HepG2 (cell line): ENCODE results near the gene SYNGAP1. TPM values are rescaled to one million over a fixed set of nuclear protein-coding genes. Genes with fewer than 3 reads are reported as not detected.

Experiments
- AGO1 ChIP-seq: fragments of 200-400 bp; formaldehyde crosslinking; IDR thresholded peaks from 2 replicates; pipeline ENCODE4 v1.6.1; 2017; ENCODE audit warnings: mild to moderate bottlenecking, low read depth, low read length, moderate library complexity; ENCODE audit not compliant: poor library complexity, severe bottlenecking
- CSRNP2 ChIP-seq: sonication (generic); formaldehyde crosslinking; conservative IDR thresholded peaks from 2 replicates; pipeline ENCODE4 v1.8.0; 2022; ENCODE audit warnings: low read depth, missing genetic modification reagents
- HMG20A ChIP-seq: IDR thresholded peaks from 2 replicates; pipeline ENCODE4 v1.6.1; 2016; ENCODE audit warnings: borderline replicate concordance
- KAT7 ChIP-seq: IDR thresholded peaks from 2 replicates; pipeline ENCODE4 v1.6.1; 2018; ENCODE audit warnings: borderline replicate concordance, missing compliant biosample characterization
- MAFK ChIP-seq, 2 experiments: IDR thresholded peaks in 1 of 2; conservative IDR thresholded peaks in 1 of 2; 2 replicates each; pipeline ENCODE4 v1.6.1; 2011; ENCODE audit warnings: improper control_type of control experiment in 2 of 2, low read length in 2 of 2
- MLX ChIP-seq: IDR thresholded peaks from 2 replicates; pipeline ENCODE4 v1.6.1; 2016
- MTA1 ChIP-seq: sonication (generic); formaldehyde crosslinking; IDR thresholded peaks from 2 replicates; pipeline ENCODE4 v1.4.0; 2020; ENCODE audit warnings: missing genetic modification reagents, mild to moderate bottlenecking, borderline replicate concordance
- MXD4 ChIP-seq: IDR thresholded peaks from 2 replicates; pipeline ENCODE4 v1.6.1; 2016; ENCODE audit warnings: mild to moderate bottlenecking, missing biosample characterization, missing genetic modification reagents
- POLR2AphosphoS2 ChIP-seq: IDR thresholded peaks from 2 replicates; pipeline ENCODE4 v1.6.1; 2011; ENCODE audit warnings: low read depth, low read length, improper control_type of control experiment
- RBFOX2 ChIP-seq: fragments of 200-400 bp; formaldehyde crosslinking; IDR thresholded peaks from 2 replicates; pipeline ENCODE4 v1.6.1; 2017; ENCODE audit warnings: low read depth, mild to moderate bottlenecking, low read length
- RFX1 ChIP-seq: fragments of 450-650 bp; IDR thresholded peaks from 2 replicates; pipeline ENCODE4 v1.6.1; 2017
- RFXANK ChIP-seq: IDR thresholded peaks from 2 replicates; pipeline ENCODE4 v1.6.1; 2016
- STAG1 ChIP-seq: sonication (generic); formaldehyde crosslinking; IDR thresholded peaks from 2 replicates; pipeline ENCODE4 v1.4.0; 2020; ENCODE audit warnings: missing genetic modification reagents
- ZFAT ChIP-seq: sonication (generic); formaldehyde crosslinking; conservative IDR thresholded peaks from 2 replicates; pipeline ENCODE4 v1.8.1; 2023; ENCODE audit warnings: missing genetic modification reagents, inconsistent platforms
- ZKSCAN1 ChIP-seq: fragments of 150-350 bp; IDR thresholded peaks from 2 replicates; pipeline ENCODE4 v1.6.1; 2014; ENCODE audit warnings: low read length
- ZNF138 ChIP-seq: sonication (generic); formaldehyde crosslinking; IDR thresholded peaks from 2 replicates; pipeline ENCODE4 v1.5.0; 2020; ENCODE audit warnings: mild to moderate bottlenecking, low read depth, missing genetic modification reagents
- ZNF160 ChIP-seq: sonication (generic); formaldehyde crosslinking; IDR thresholded peaks from 2 replicates; pipeline ENCODE4 v1.8.0; 2022; ENCODE audit warnings: mild to moderate bottlenecking, inconsistent platforms, missing genetic modification reagents
- ZNF530 ChIP-seq: sonication (generic); formaldehyde crosslinking; IDR thresholded peaks from 2 replicates; pipeline ENCODE4 v1.5.0; 2020; ENCODE audit warnings: low read depth, mild to moderate bottlenecking, missing genetic modification reagents
- ZNF569 ChIP-seq: sonication (generic); formaldehyde crosslinking; IDR thresholded peaks from 2 replicates; pipeline ENCODE4 v1.5.0; 2020; ENCODE audit warnings: mild to moderate bottlenecking, missing genetic modification reagents, moderate library complexity, borderline replicate concordance
- ZNF580 ChIP-seq: IDR thresholded peaks from 2 replicates; pipeline ENCODE4 v1.6.1; 2016; ENCODE audit warnings: low read depth, borderline replicate concordance
- ZSCAN25 ChIP-seq: sonication (generic); formaldehyde crosslinking; IDR thresholded peaks from 2 replicates; pipeline ENCODE4 v1.8.0; 2022; ENCODE audit warnings: mild to moderate bottlenecking, missing genetic modification reagents
- polyA plus RNA-seq, 8 experiments: library from polyadenylated mRNA; depleted of rRNA in 3 of 8; stranded (reverse) in 7 of 8; unstranded in 1 of 8; fragments of >200 nt; fragmentation: Illumina TruSeq in 4 of 8; extraction: Trizol in 4 of 8; gene quantifications; 2 replicates each; pipeline versions ENCODE4 v1.2.1 to v1.2.3, GENCODE V29; 2011 to 2016; ENCODE audit warnings: low read depth in 4 of 8, missing spikeins in 1 of 8, mixed read lengths in 1 of 8; ENCODE audit not compliant: insufficient read depth in 1 of 8
- total RNA-seq, 5 experiments: library from RNA; depleted of rRNA; stranded (reverse); fragments of >200 nt; fragmentation: Illumina TruSeq; extraction: Trizol; gene quantifications; 2 replicates each; pipeline ENCODE4 v1.2.3, GENCODE V29; 2016; ENCODE audit warnings: low read depth in 1 of 5
- TF ChIP-seq, protein P1 (sequence below): sonication (generic); formaldehyde crosslinking; IDR thresholded peaks from 2 replicates; pipeline ENCODE4 v1.5.0; 2020; ENCODE audit warnings: mild to moderate bottlenecking, missing genetic modification reagents
- TF ChIP-seq, protein P2 (sequence below): IDR thresholded peaks from 2 replicates; pipeline ENCODE4 v1.6.1; 2018; ENCODE audit warnings: missing genetic modification reagents, mild to moderate bottlenecking, missing compliant biosample characterization
- TF ChIP-seq, protein P3 (sequence below): sonication (generic); formaldehyde crosslinking; IDR thresholded peaks from 2 replicates; pipeline ENCODE4 v1.4.0; 2020; ENCODE audit warnings: missing genetic modification reagents; ENCODE audit errors: not compliant biosample characterization

Gene SYNGAP1
- total and polyA plus RNA-seq, 2 of the 13 experiments (the other 11 are each of a cell fraction or from before 2014, with no cell fraction given) = 0.75 to 1.1 TPM

- TF ChIP-seq ZNF160 (peak; percentile 70; the same call in 1 of the 2 replicates), HMG20A (CRISPR knock-in tag) (no peak; the same call in 1 of the 2 replicates), RFXANK (CRISPR knock-in tag) (peak; percentile 92), RBFOX2 (peak; percentile 78), ZSCAN25 (peak; percentile 64; the same call in 1 of the 2 replicates), MXD4 (CRISPR knock-in tag) (peak; percentile 89), MLX (CRISPR knock-in tag) (peak; percentile 57), RFX1 (peak; percentile 41; the same call in 1 of the 2 replicates), ZNF580 (CRISPR knock-in tag) (peak; percentile 93), ZNF530 (CRISPR knock-in tag) (no peak), ZFAT (0 out of 2 replicates have a peak, but pooled peaks have one; percentile 53), ZKSCAN1 (no peak), MAFK (conservative IDR thresholded peaks at IDR 0.05 in 1 of 2, IDR thresholded peaks at IDR 0.05 in 1 of 2; ENCODE audit: low read length in 2 of 2) (peak in 1 of 2 experiments; percentile 27; a peak in 1 of 4 replicates), STAG1 (CRISPR knock-in tag) (0 out of 2 replicates have a peak, but pooled peaks have one; percentile 10), ZNF138 (CRISPR knock-in tag) (peak; percentile 95), CSRNP2 (CRISPR knock-in tag) (no peak), POLR2AphosphoS2 (no peak), ZNF569 (no peak), MTA1 (CRISPR knock-in tag) (peak; percentile 71; the same call in 1 of the 2 replicates), KAT7 (CRISPR knock-in tag) (no peak), AGO1 (no peak)
- TF ChIP-seq, protein P1, sequence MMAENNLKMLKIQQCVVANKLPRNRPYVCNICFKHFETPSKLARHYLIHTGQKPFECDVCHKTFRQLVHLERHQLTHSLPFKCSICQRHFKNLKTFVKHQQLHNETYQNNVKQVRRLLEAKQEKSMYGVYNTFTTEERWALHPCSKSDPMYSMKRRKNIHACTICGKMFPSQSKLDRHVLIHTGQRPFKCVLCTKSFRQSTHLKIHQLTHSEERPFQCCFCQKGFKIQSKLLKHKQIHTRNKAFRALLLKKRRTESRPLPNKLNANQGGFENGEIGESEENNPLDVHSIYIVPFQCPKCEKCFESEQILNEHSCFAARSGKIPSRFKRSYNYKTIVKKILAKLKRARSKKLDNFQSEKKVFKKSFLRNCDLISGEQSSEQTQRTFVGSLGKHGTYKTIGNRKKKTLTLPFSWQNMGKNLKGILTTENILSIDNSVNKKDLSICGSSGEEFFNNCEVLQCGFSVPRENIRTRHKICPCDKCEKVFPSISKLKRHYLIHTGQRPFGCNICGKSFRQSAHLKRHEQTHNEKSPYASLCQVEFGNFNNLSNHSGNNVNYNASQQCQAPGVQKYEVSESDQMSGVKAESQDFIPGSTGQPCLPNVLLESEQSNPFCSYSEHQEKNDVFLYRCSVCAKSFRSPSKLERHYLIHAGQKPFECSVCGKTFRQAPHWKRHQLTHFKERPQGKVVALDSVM = no peak
- TF ChIP-seq, protein P2, sequence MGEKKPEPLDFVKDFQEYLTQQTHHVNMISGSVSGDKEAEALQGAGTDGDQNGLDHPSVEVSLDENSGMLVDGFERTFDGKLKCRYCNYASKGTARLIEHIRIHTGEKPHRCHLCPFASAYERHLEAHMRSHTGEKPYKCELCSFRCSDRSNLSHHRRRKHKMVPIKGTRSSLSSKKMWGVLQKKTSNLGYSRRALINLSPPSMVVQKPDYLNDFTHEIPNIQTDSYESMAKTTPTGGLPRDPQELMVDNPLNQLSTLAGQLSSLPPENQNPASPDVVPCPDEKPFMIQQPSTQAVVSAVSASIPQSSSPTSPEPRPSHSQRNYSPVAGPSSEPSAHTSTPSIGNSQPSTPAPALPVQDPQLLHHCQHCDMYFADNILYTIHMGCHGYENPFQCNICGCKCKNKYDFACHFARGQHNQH (CRISPR knock-in tag) = peak; percentile 85
- TF ChIP-seq, protein P3, sequence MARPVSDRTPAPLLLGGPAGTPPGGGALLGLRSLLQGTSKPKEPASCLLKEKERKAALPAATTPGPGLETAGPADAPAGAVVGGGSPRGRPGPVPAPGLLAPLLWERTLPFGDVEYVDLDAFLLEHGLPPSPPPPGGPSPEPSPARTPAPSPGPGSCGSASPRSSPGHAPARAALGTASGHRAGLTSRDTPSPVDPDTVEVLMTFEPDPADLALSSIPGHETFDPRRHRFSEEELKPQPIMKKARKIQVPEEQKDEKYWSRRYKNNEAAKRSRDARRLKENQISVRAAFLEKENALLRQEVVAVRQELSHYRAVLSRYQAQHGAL (CRISPR knock-in tag) = peak; percentile 35
Observed at GRCh38 chr6:33417903-33418689, 1.8 kb upstream of the SYNGAP1 start, which contains the start of gene CUTA (continued).
